HG03175 (cell line): ENCODE data around the gene NDFIP2.
"Not testable (repeated sequence)": the region's sequence is repeated elsewhere in the genome, so short reads cannot be mapped to it uniquely, and the experiment has no call there.

Experiments used
- ATAC-seq: cut with Tn5 transposase; IDR thresholded peaks from one replicate; pipeline ENCODE4 v1.9.1; 2021; ENCODE audit warnings: mild to moderate bottlenecking, moderate library complexity; ENCODE audit not compliant: unreplicated experiment

The NDFIP2 gene

GRCh38 chr13:79589603-79590393 lies 108.8 kb downstream of the NDFIP2 start:
- no peak for ATAC-seq

- ATAC-seq: no peak
Measured at GRCh38 chr13:79590394-79590676, 109.4 kb downstream of the NDFIP2 start.

- no peak for ATAC-seq
Measured at GRCh38 chr13:79591493-79591892, 110.5 kb downstream of the NDFIP2 start.

- ATAC-seq: no peak
Measured at GRCh38 chr13:79593121-79593520, 112.2 kb downstream of the NDFIP2 start.

GRCh38 chr13:79593641-79594275 lies 112.8 kb downstream of the NDFIP2 start:
- ATAC-seq: no peak

- not testable (repeated sequence) for ATAC-seq
Measured at GRCh38 chr13:79600146-79600545, 119.2 kb downstream of the NDFIP2 start.

GRCh38 chr13:79602936-79603335 lies 122.0 kb downstream of the NDFIP2 start:
- no peak for ATAC-seq

GRCh38 chr13:79604752-79605151 lies 123.8 kb downstream of the NDFIP2 start:
- no peak for ATAC-seq
